Small intestine (tissue), 7 donors: ENCODE measurements around the gene ZNF507. TPM values are rescaled to one million over a fixed set of nuclear protein-coding genes. Genes with fewer than 3 reads are reported as not detected.
A peak's percentile ranks its signal among the peaks of the same experiment; 100 is the strongest.

Source experiments
- DNase-seq, 2 donors: peaks; one replicate each; pipeline versions ENCODE4 v3.0.0 to v3.0.0-alpha.2; 2013
- FAIRE-seq: peaks from 2 replicates; lab custom pipeline; 2012; peaks lifted over from hg19 to GRCh38; lab: Jason Lieb, UNC
- H3K27ac ChIP-seq, 3 donors: one replicate each; pipeline ENCODE4 v1.5.1; 2013; ENCODE audit warnings: low read length in 2 of 3, mild to moderate bottlenecking in 2 of 3, control low read depth in 1 of 3, inconsistent platforms in 1 of 3, low read depth in 1 of 3, moderate library complexity in 1 of 3
- H3K27me3 ChIP-seq, 3 donors: one replicate each; pipeline ENCODE4 v1.6.1; 2013; ENCODE audit warnings: low read length in 3 of 3, inconsistent platforms in 1 of 3; ENCODE audit not compliant: control insufficient read depth in 3 of 3, insufficient read depth in 3 of 3
- H3K36me3 ChIP-seq, 3 donors: one replicate each; pipeline ENCODE4 v1.6.1; 2013; ENCODE audit warnings: low read length in 3 of 3, inconsistent platforms in 1 of 3, low read depth in 1 of 3, mild to moderate bottlenecking in 1 of 3, moderate library complexity in 1 of 3; ENCODE audit not compliant: control insufficient read depth in 3 of 3, insufficient read depth in 2 of 3
- H3K4me1 ChIP-seq, 3 donors: one replicate each; pipeline ENCODE4 v1.6.1; 2013; ENCODE audit warnings: low read length in 2 of 3, inconsistent platforms in 1 of 3, low read depth in 1 of 3, mild to moderate bottlenecking in 1 of 3, moderate library complexity in 1 of 3; ENCODE audit not compliant: control insufficient read depth in 3 of 3, insufficient read depth in 2 of 3
- H3K4me3 ChIP-seq, 3 donors: one replicate each; pipeline ENCODE4 v1.5.1; 2013; ENCODE audit warnings: low read length in 3 of 3, control low read depth in 1 of 3, inconsistent platforms in 1 of 3, low read depth in 1 of 3, mild to moderate bottlenecking in 1 of 3, moderate library complexity in 1 of 3
- H3K9me3 ChIP-seq, 2 donors: one replicate each; pipeline ENCODE4 v1.6.1; 2013; ENCODE audit warnings: low read depth in 1 of 2, low read length in 1 of 2; ENCODE audit not compliant: control insufficient read depth in 2 of 2, insufficient read depth in 1 of 2
- WGBS, 3 donors: extraction: QIAGEN DNeasy Blood & Tissue Kit; methylation state at CpG; one replicate each; pipeline ENCODE4 v1.1.7; 2013; 5-methylcytosine and 5-hydroxymethylcytosine counted together
- polyA plus RNA-seq, 4 donors: library from polyadenylated mRNA; stranded (reverse) in 3 of 4; unstranded in 1 of 4; fragments of 200-250 nt in 3 of 4; fragments of 120-200 nt in 1 of 4; gene quantifications; one replicate each; pipeline versions ENCODE4 v1.2.1 to v1.2.3, GENCODE V29; 2013
- donor health status: healthy with polysubstance abuse.
- donor health status: control.
- donor health status: control.
- donor health status: Bipolar disorder and iron deficiency.
- donor health status: healthy.

The ZNF507 gene
- polyA plus RNA-seq, 4 donors: 3.2 to 17.1 (median 5.5) TPM

DNA sequence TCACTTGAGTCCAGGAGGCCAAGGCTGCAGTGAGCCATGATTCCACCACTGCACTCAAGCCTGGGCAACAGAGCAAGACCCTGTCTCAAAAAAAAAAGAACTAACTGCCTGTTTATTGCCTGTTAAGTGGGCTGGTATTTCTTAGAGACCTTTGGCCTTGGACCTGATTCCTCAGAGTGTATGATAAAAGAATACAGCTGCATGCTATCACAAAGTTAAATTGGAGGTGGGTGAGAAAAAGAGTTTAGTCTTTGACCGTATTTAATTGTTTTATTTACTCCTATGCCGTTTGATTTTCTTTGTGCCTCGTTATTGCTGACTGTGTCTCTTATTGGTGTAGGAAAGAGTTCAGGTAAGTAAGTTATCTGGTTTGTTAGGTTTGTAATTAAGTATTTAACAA lies 34.9 kb downstream of the ZNF507 start:
- Histone ChIP-seq H3K36me3 (peaks cover 10 to 23% (median 11%) of the 10 kb centered on the region in 3 donors), H3K27ac (peak overlapping the region in 2 of 3 donors; percentile 30 to 41), H3K9me3 (no peaks in the 10 kb centered on the region), H3K27me3 (no peaks in the 10 kb centered on the region), H3K4me1 (peaks cover 0 to 27% (median 2%) of the 10 kb centered on the region in 3 donors), H3K4me3 (no peak overlapping the region)
- 26 to 73% (median 30%) methylated on average over 3 of the region's 3 CpGs for WGBS, 3 donors
- peak; percentile 67 to 82 for DNase-seq
- no peak for FAIRE-seq

DNA sequence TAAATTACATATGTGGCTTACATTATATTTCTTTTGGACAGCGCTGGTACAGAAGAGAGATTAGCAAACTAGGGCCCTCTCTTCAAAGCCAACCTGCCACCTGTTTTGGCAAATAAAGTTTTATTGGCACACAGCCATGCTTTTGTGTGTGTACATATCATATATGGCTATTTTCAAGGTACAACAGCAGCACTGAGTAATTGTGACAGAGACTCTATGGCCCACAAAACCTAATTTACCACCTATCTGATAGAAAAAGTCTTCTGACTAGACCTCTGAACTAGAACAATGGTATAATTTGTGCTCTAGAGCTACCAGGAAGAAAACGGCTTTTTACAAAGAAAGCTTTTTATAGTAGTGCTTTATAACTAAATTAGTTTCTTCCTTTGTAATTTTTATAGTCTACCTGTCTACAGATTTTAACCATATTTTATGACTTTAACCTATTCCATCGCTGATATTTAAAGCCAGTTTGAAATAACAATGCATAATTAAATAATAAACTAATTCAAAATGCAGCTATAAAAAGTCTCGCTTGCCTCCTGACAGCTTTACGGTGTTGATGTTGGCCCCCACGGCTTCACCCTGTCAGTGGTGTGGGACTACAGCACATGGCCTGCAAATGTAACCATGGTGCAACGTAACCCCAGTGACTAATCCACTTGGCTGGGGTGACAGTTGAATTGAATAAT lies 42.4 kb downstream of the ZNF507 start:
- Histone ChIP-seq H3K9me3 (no peaks in the 10 kb centered on the region), H3K4me1 (peaks cover 3 to 41% (median 3%) of the 10 kb centered on the region in 3 donors), H3K27me3 (no peaks in the 10 kb centered on the region), H3K36me3 (peaks cover 1 to 3% (median 3%) of the 10 kb centered on the region in 3 donors), H3K27ac (peak overlapping the region; percentile 32 to 58 (median 56)), H3K4me3 (no peak overlapping the region)
- FAIRE-seq: no peak
- 21 to 61% (median 42%) methylated on average over 7 of the region's 7 CpGs for WGBS, 3 donors
- DNase-seq: peak; percentile 65 to 71

DNA sequence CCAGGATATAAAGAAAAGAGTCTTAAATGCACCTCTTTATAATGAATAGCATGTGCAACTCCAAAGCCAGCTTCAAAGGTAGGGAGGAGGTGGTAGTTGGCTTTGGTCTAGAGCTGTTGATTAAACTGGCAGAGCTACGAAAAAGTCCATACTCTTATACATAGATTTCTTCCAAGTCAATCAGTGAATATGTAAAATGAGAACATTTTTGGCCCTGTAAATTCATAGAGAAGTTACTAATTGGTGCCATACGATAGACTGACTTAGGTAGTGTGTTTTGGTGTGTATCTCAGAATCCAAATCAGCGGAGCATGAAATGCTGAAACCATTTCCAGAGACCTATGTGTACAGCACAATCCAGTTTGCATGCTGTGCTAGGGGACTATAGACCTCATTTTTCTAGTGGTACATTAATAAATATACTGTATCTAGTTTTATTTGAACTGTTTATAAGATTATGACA lies 43.0 kb downstream of the ZNF507 start:
- peak overlapping the region in 2 of 3 donors; percentile 56 to 58 for H3K27ac ChIP-seq
- H3K27me3 ChIP-seq: no peaks in the 10 kb centered on the region
- DNase-seq: no peak
- no peaks in the 10 kb centered on the region for H3K9me3 ChIP-seq
- H3K36me3 ChIP-seq: peaks cover 0 to 3% (median 0%) of the 10 kb centered on the region in 3 donors
- WGBS, 3 donors: 52 to 76% (median 64%) methylated on average over 3 of the region's 3 CpGs
- H3K4me3 ChIP-seq: no peak overlapping the region
- no peak for FAIRE-seq
- H3K4me1 ChIP-seq: peaks cover 3 to 42% (median 6%) of the 10 kb centered on the region in 3 donors

DNA sequence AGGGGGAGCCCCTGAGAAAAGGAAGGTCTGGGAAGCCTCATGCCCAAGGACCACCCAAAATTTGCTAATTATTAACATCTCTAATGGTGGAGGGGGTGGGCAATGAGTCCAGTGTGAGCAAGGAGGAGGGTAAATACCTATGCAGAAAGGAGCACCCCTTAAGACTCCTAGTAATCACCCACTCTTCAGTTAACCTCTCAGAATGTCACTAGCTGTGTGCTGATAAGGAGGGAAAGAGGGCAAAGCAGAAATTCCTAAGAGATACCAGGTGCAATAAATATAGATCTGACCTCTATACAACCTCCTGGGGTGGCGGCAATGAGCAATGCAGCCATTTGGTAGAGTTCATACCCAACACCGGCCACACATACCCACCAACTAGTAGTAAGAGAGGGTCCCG lies 47.5 kb downstream of the ZNF507 start:
- no peaks in the 10 kb centered on the region for H3K9me3 ChIP-seq
- peaks cover 0 to 37% (median 4%) of the 10 kb centered on the region in 3 donors for H3K4me1 ChIP-seq
- no peaks in the 10 kb centered on the region for H3K27me3 ChIP-seq
- peak overlapping the region in 1 of 3 donors; percentile 23 for H3K27ac ChIP-seq
- WGBS, 3 donors: 24 to 57% (median 42%) methylated on average over 3 of the region's 3 CpGs
- peak; percentile 75 to 77 for DNase-seq
- H3K36me3 ChIP-seq: no peaks in the 10 kb centered on the region
- FAIRE-seq: no peak
- H3K4me3 ChIP-seq: no peak overlapping the region

DNA sequence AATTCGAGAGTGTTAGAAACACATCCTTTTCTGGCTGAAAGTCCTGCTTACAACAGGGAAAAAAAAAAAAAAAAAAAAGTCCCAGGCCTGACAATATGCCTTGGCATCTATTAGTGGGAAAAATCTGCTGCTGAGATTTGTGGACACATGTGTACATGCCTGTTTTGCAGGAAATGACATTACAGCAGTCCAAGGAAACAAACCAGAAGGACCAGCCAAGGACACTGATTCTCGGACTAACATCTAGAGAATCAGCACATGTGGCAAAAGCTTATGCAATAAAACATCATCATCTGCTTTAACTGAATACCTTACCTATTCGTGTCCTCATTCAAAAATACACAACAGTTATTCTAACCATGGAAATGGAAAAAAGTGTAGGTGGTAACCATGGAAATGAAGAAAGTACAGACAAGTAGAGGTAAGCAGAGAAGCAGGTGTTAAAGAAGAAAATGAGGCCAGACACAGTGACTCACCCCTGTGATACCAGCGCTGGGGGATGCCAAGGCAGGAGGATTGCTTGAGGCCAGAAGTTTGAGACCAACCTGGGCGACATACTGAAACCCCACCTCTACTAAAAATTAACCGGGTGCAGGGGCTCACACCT lies 50.7 kb downstream of the ZNF507 start:
- no peak overlapping the region for H3K4me3 ChIP-seq
- no peaks in the 10 kb centered on the region for H3K27me3 ChIP-seq
- H3K4me1 ChIP-seq: peaks cover 0 to 39% (median 4%) of the 10 kb centered on the region in 3 donors
- FAIRE-seq (no peak), DNase-seq (peak in 1 of 2 donors; percentile 26)
- WGBS, 3 donors: 63 to 71% (median 66%) methylated on average over 6 of the region's 6 CpGs
- H3K9me3 ChIP-seq: no peaks in the 10 kb centered on the region
- no peaks in the 10 kb centered on the region for H3K36me3 ChIP-seq
- H3K27ac ChIP-seq: peak overlapping the region in 1 of 3 donors; percentile 8

DNA sequence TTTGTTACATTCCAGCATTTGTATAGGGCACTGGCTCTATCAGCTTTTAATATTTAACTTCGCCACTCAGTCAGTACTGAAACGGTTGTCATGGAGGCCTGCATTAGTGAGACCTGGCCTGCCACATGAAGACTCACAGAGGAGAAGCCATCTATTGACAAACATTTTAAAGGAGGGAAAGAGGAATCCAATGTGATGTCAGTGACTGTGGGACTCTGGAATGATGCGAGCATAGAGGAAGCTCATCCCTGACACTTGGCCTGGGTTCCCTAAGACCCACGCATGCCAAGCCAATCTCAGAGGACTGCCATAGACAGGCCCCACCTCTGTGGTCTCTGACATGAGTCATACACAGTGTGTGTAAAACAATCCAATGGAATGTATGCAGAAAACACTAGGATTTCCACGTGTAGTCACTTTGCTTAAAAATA lies 52.3 kb downstream of the ZNF507 start:
- Histone ChIP-seq H3K9me3 (no peaks in the 10 kb centered on the region), H3K36me3 (no peaks in the 10 kb centered on the region), H3K4me3 (no peak overlapping the region), H3K4me1 (peaks cover 0 to 33% (median 4%) of the 10 kb centered on the region in 3 donors), H3K27ac (peak overlapping the region in 1 of 3 donors; percentile 50), H3K27me3 (no peaks in the 10 kb centered on the region)
- FAIRE-seq (no peak), DNase-seq (peak in 1 of 2 donors; percentile 73)
- WGBS, 3 donors: 43 to 64% (median 47%) methylated on average over 5 of the region's 5 CpGs

DNA sequence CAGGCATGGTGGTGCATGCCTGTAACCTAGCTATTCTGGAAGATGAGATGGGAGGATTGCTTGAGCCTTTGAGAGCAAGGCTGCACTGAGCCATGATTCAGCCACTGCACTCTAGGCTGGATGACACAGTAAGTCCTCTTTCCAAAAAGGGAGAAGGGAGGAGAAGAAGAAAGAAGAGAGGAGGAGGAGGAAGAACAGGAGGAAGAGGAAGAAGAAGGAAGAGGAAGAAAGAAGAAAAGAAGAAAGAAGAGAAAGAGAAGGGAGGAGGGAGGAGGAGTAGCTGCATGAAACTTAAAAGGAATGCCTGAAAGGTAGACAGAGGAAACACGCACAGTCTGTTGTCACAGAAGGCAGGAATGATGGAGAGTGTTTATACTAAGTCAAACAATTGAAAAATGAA lies 56.6 kb downstream of the ZNF507 start:
- H3K4me1 ChIP-seq: peaks cover 2 to 15% (median 3%) of the 10 kb centered on the region in 3 donors
- 93 to 100% (median 95%) methylated on average over 1 of the region's 1 CpG for WGBS, 3 donors
- H3K9me3 ChIP-seq: no peaks in the 10 kb centered on the region
- DNase-seq: no peak
- H3K4me3 ChIP-seq: no peak overlapping the region
- FAIRE-seq: no peak
- H3K27me3 ChIP-seq: no peaks in the 10 kb centered on the region
- H3K27ac ChIP-seq: no peak overlapping the region
- H3K36me3 ChIP-seq: no peaks in the 10 kb centered on the region

DNA sequence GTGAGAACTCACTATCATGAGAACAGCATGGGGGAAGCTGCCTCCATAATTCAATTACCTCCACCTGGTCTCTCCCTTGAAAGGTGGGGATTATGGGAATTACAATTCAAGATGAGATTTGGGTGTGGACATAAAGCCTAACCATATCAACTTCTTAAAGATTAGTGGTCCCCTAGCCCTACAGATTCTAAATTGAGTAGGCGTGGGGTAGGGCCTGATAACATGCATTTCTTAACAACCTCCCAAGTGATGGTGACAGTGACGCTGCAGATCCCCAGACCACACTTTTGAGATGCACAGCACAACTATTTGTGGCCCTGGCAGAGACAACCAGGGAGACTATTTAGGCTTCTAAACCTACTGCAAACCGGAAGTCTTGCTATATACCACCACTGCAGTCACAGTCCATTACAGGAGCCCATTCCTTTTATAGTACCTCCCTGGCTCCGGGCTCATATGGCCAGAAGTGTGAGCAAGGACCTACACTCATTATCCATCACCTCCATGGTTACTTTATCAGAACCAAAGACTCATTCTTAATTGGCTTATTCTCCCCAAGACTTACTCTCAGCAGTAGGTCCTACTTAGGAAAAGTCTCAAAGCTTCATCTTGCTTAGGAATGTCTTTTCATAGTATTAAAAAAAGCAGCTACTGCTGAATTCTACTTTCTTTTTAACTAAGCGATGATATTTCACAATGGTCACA lies 58.0 kb downstream of the ZNF507 start:
- Histone ChIP-seq H3K36me3 (no peaks in the 10 kb centered on the region), H3K4me1 (peaks cover 2 to 4% (median 3%) of the 10 kb centered on the region in 3 donors), H3K27me3 (no peaks in the 10 kb centered on the region), H3K27ac (no peak overlapping the region), H3K9me3 (no peaks in the 10 kb centered on the region), H3K4me3 (no peak overlapping the region)
- no peak for FAIRE-seq
- DNase-seq: no peak
- 87 to 93% (median 92%) methylated on average over 5 of the region's 5 CpGs for WGBS, 3 donors
